Measurements from ENCODE around the gene ACAP1.

DNA sequence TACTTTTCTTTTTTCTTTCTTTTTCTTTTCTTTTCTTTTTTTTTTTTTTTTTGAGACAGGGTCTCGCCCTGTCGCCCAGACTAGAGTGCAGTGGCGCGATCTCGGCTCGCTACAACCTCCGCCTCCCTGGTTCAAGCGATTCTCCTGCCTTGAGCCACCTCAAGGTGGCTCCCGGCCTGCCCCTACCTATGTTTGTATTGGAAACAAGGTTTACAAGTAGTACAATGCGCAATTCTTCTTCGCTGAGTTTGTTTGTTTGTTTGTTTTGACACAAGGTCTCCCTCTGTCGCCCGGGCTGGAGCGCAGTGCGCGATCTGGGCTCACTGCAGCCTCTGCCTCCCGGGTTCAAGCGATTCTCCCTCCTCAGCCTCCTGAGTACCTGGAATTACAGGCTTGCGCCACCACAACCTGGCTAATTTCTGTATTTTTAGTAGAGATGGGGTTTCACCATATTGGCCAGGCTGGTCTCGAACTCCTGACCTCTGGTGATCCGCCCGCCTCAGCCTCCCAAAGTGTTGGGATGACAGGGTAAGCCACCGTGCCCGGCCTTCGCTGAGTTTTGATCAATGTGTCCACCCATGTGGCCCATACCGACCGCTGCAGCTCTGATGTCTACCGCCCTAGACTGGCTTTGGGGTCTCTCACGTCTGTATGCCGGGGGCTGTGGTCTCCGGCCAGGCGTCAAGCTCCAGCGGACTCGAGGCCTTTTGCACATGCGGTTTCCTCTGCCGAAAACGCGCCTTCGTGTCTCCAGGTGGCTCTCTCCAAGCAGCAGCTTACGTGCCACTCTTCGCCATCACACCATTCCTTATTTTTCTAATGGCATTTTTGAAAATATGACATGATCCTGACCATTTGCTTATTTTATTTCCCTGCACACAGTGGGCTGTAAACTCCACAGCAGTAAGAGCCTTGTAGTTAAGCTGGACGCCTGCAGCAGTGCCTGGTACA is 40.8 kb upstream of the ACAP1 start:
- TF ChIP-seq, protein P1, sequence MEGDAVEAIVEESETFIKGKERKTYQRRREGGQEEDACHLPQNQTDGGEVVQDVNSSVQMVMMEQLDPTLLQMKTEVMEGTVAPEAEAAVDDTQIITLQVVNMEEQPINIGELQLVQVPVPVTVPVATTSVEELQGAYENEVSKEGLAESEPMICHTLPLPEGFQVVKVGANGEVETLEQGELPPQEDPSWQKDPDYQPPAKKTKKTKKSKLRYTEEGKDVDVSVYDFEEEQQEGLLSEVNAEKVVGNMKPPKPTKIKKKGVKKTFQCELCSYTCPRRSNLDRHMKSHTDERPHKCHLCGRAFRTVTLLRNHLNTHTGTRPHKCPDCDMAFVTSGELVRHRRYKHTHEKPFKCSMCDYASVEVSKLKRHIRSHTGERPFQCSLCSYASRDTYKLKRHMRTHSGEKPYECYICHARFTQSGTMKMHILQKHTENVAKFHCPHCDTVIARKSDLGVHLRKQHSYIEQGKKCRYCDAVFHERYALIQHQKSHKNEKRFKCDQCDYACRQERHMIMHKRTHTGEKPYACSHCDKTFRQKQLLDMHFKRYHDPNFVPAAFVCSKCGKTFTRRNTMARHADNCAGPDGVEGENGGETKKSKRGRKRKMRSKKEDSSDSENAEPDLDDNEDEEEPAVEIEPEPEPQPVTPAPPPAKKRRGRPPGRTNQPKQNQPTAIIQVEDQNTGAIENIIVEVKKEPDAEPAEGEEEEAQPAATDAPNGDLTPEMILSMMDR (IDR thresholded peaks at IDR 0.05): no peak
- TF ChIP-seq POLR2A (IDR thresholded peaks at IDR 0.05) (no peak), POLR2AphosphoS5 (IDR thresholded peaks at IDR 0.05) (no peak), EP300 (IDR thresholded peaks at IDR 0.05) (no peak)

Measured in upper lobe of left lung (tissue), 4 donors.